HepG2 (cell line): ENCODE measurements around the gene HES2. TPM values are rescaled to one million over a fixed set of nuclear protein-coding genes. Genes with fewer than 3 reads are reported as not detected.
A peak's percentile ranks its signal among the peaks of the same experiment; 100 is the strongest.

Experiments used
- ATAC-seq: fragments of 200-7000 bp; cut with Tn5 transposase; 3 replicates; pipeline ENCODE4 v1.9.1; 2020; ENCODE audit warnings: mild to moderate bottlenecking, moderate library complexity
- BruUV-seq: library from RNA; stranded (reverse); fragments of 400-500 nt; replicated peaks from 2 replicates; lab custom pipeline; 2021; lab: Mats Ljungman, UMichigan
- CTCF ChIA-PET: fragments of 300-600 bp; formaldehyde crosslinking; extraction: SDS; loops from one replicate; lab custom pipeline; 2021; ENCODE audit warnings: low total read pairs, inconsistent platforms, low intra/inter-chr PET ratio; lab: Yijun Ruan, JAX
- POLR2A ChIA-PET: fragments of 350-600 bp; sonication (Branson Sonifier 250); formaldehyde crosslinking; loops from one replicate; lab custom pipeline; 2020; ENCODE audit warnings: antibody characterized with exemption, inconsistent platforms; lab: Yijun Ruan, JAX
- DNase-seq: peaks from one replicate; pipeline ENCODE4 v3.0.0-alpha.2; 2015; ENCODE audit warnings: low spot score
- FAIRE-seq: peaks from 3 replicates; lab custom pipeline; 2011; peaks lifted over from hg19 to GRCh38; lab: Jason Lieb, UNC
- H2AFZ ChIP-seq: one replicate; pipeline ENCODE4 v1.6.1; 2011; ENCODE audit warnings: low read length, inconsistent platforms
- H3K27ac ChIP-seq: fragments of 300-600 bp; 3 replicates; pipeline ENCODE4 v1.8.0; 2011; ENCODE audit warnings: mixed run types, mild to moderate bottlenecking, mixed read lengths, low read length, inconsistent platforms; ENCODE audit not compliant: insufficient read depth; ENCODE audit errors: extremely low read length
- H3K27me3 ChIP-seq, 2 experiments: fragments of 200-600 bp in 1 of 2; 2 replicates in 1 of 2; 3 replicates in 1 of 2; pipeline versions ENCODE4 v1.6.0 to v1.8.0; 2011; ENCODE audit warnings: low read length in 2 of 2, mild to moderate bottlenecking in 2 of 2, moderate library complexity in 2 of 2, inconsistent platforms in 1 of 2; ENCODE audit not compliant: insufficient read depth in 2 of 2, control insufficient read depth in 1 of 2
- H3K36me3 ChIP-seq, 2 experiments: fragments of 200-600 bp in 1 of 2; replicated peaks in 1 of 2; 2 replicates in 1 of 2; 3 replicates in 1 of 2; pipeline versions ENCODE4 v1.5.1 to v1.8.0; 2011; ENCODE audit warnings: low read length in 2 of 2, inconsistent platforms in 1 of 2; ENCODE audit not compliant: insufficient read depth in 2 of 2, control insufficient read depth in 1 of 2
- H3K4me1 ChIP-seq: 2 replicates; pipeline ENCODE4 v1.5.1; 2012; ENCODE audit warnings: low read length, inconsistent platforms; ENCODE audit not compliant: insufficient read depth
- H3K4me2 ChIP-seq: 2 replicates; pipeline ENCODE4 v1.6.0; 2011; ENCODE audit warnings: low read depth, low read length, inconsistent platforms
- H3K4me3 ChIP-seq, 3 experiments: fragments of 200-600 bp in 1 of 3; sonication (generic), shearing (Covaris generic) in 1 of 3; replicated peaks in 1 of 3; 2 replicates each; pipeline ENCODE4 v1.5.1; 2011 to 2016; ENCODE audit warnings: low read length in 3 of 3, inconsistent platforms in 2 of 3, low read depth in 2 of 3, mild to moderate bottlenecking in 2 of 3, control low read depth in 1 of 3, mixed read lengths in 1 of 3; ENCODE audit not compliant: insufficient read depth in 1 of 3
- H3K79me2 ChIP-seq: one replicate; pipeline ENCODE4 v1.6.1; 2011; ENCODE audit warnings: low read length, inconsistent platforms; ENCODE audit not compliant: insufficient read depth
- H3K9ac ChIP-seq: 2 replicates; pipeline ENCODE4 v1.6.0; 2011; ENCODE audit warnings: mild to moderate bottlenecking, low read depth, low read length, inconsistent platforms; ENCODE audit not compliant: insufficient read depth
- H3K9me3 ChIP-seq: 2 replicates; pipeline ENCODE4 v1.5.1; 2012; ENCODE audit warnings: mild to moderate bottlenecking, low read length
- H4K20me1 ChIP-seq: 2 replicates; pipeline ENCODE4 v1.6.0; 2011; ENCODE audit warnings: inconsistent platforms, mild to moderate bottlenecking, low read length, moderate library complexity; ENCODE audit not compliant: insufficient read depth
- AGO1 ChIP-seq: fragments of 200-400 bp; formaldehyde crosslinking; IDR thresholded peaks from 2 replicates; pipeline ENCODE4 v1.6.1; 2017; ENCODE audit warnings: mild to moderate bottlenecking, low read depth, low read length, moderate library complexity; ENCODE audit not compliant: poor library complexity, severe bottlenecking
- AKAP8 ChIP-seq: sonication (generic); formaldehyde crosslinking; IDR thresholded peaks from 2 replicates; pipeline ENCODE4 v1.5.1; 2020; ENCODE audit warnings: mild to moderate bottlenecking, missing genetic modification reagents
- FOXK2 ChIP-seq: fragments of 450-650 bp; IDR thresholded peaks from 2 replicates; pipeline ENCODE4 v1.6.1; 2016
- NFIB ChIP-seq: sonication (generic); formaldehyde crosslinking; IDR thresholded peaks from 2 replicates; pipeline ENCODE4 v1.9.0; 2021; ENCODE audit warnings: missing genetic modification reagents, mild to moderate bottlenecking, borderline replicate concordance
- SALL1 ChIP-seq: sonication (generic); formaldehyde crosslinking; IDR thresholded peaks from 2 replicates; pipeline ENCODE4 v1.8.0; 2022; ENCODE audit warnings: mild to moderate bottlenecking, missing genetic modification reagents
- SMYD3 ChIP-seq: sonication (generic); formaldehyde crosslinking; IDR thresholded peaks from 2 replicates; pipeline ENCODE4 v1.8.1; 2023; ENCODE audit warnings: mild to moderate bottlenecking, missing genetic modification reagents
- TARDBP ChIP-seq: sonication (generic); formaldehyde crosslinking; IDR thresholded peaks from 2 replicates; pipeline ENCODE4 v1.8.0; 2022; ENCODE audit warnings: mild to moderate bottlenecking, missing genetic modification reagents
- ZNF430 ChIP-seq: sonication (generic); formaldehyde crosslinking; IDR thresholded peaks from 2 replicates; pipeline ENCODE4 v1.9.0; 2021; ENCODE audit warnings: mild to moderate bottlenecking, missing genetic modification reagents
- ZNF605 ChIP-seq: sonication (generic); formaldehyde crosslinking; IDR thresholded peaks from 2 replicates; pipeline ENCODE4 v1.8.0; 2022; ENCODE audit warnings: mild to moderate bottlenecking, missing genetic modification reagents
- WGBS: methylation state at CpG from one replicate; pipeline ENCODE4 v1.1.6; 2017; ENCODE audit warnings: low lambda C conversion rate; 5-methylcytosine and 5-hydroxymethylcytosine counted together
- in situ Hi-C: cut with HindIII; loops from 2 replicates; pipeline ENCODE4 v1.10.0; 2017; ENCODE audit warnings: low pct_unique_long_range_greater_than_20kb; ENCODE audit not compliant: extremely low pct_ligation_motif_present
- intact Hi-C: fragments of 100-400 bp; cut with micrococcal nuclease; formaldehyde crosslinking; loops from one replicate; pipeline ENCODE4 v1.10.0; 2022; ENCODE audit not compliant: unreplicated experiment
- polyA plus RNA-seq, 8 experiments: library from polyadenylated mRNA; depleted of rRNA in 3 of 8; stranded (reverse) in 7 of 8; unstranded in 1 of 8; fragments of >200 nt; fragmentation: Illumina TruSeq in 4 of 8; extraction: Trizol in 4 of 8; gene quantifications; 2 replicates each; pipeline versions ENCODE4 v1.2.1 to v1.2.3, GENCODE V29; 2011 to 2016; ENCODE audit warnings: low read depth in 4 of 8, missing spikeins in 1 of 8, mixed read lengths in 1 of 8; ENCODE audit not compliant: insufficient read depth in 1 of 8
- total RNA-seq, 5 experiments: library from RNA; depleted of rRNA; stranded (reverse); fragments of >200 nt; fragmentation: Illumina TruSeq; extraction: Trizol; gene quantifications; 2 replicates each; pipeline ENCODE4 v1.2.3, GENCODE V29; 2016; ENCODE audit warnings: low read depth in 1 of 5
- TF ChIP-seq, protein P1 (sequence below): conservative IDR thresholded peaks from 2 replicates; pipeline ENCODE4 v1.6.1; 2018; ENCODE audit warnings: missing genetic modification reagents
- TF ChIP-seq, protein P2 (sequence below): IDR thresholded peaks from 2 replicates; pipeline ENCODE4 v1.6.1; 2016; ENCODE audit warnings: mild to moderate bottlenecking

Gene HES2
- total and polyA plus RNA-seq, 2 of the 13 experiments (the other 11 are each of a cell fraction or from before 2014, with no cell fraction given) = 0.11 to 0.17 TPM

DNA sequence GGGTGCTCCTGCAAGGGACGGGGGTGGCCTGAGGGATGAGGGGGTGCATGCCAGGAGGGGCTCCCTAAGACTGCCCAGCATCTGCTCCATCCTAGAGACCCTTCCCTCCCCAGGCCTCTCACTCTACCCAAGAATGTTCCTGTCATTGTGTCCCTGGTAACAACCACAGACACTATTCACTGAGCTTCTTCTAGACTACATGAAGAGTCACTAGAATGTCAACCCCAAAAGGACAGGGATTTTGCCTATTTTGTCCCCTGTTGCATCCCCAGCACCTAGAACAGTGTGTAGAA lies 43.3 kb upstream of the HES2 start:
- DNase-seq = no peak
- intact Hi-C loops (no loop called here), in situ Hi-C loops (no loop called here)
- Histone ChIP-seq H3K36me3 (peaks cover 2 to 6% of the 10 kb centered on the region in 2 experiments; a peak in 2 of 5 replicates), H3K9me3 (no peaks in the 10 kb centered on the region), H3K27me3 (no peaks in the 10 kb centered on the region), H3K4me1 (peaks cover 21% of the 10 kb centered on the region), H3K27ac (no peak overlapping the region), H3K4me3 (no peak overlapping the region), H3K79me2 (no peaks in the 10 kb centered on the region), H3K9ac (no peak overlapping the region), H3K4me2 (no peak overlapping the region), H4K20me1 (peaks cover 4% of the 10 kb centered on the region; the same call in 1 of the 2 replicates), H2AFZ (no peak overlapping the region)
- no peak for ATAC-seq
- FAIRE-seq = no peak
- TF ChIP-seq NFIB (CRISPR knock-in tag) (0 out of 2 replicates have a peak, but pooled peaks have one; percentile 48), TARDBP (0 out of 2 replicates have a peak, but pooled peaks have one; percentile 15), ZNF430 (CRISPR knock-in tag) (peak; percentile 67; the same call in 1 of the 2 replicates), AKAP8 (CRISPR knock-in tag) (0 out of 2 replicates have a peak, but pooled peaks have one; percentile 25), AGO1 (peak; percentile 1), FOXK2 (no peak), SALL1 (CRISPR knock-in tag) (peak; percentile 3; the same call in 1 of the 2 replicates), SMYD3 (0 out of 2 replicates have a peak, but pooled peaks have one; percentile 5), ZNF605 (CRISPR knock-in tag) (peak; percentile 76; the same call in 1 of the 2 replicates)
- TF ChIP-seq, protein P1, sequence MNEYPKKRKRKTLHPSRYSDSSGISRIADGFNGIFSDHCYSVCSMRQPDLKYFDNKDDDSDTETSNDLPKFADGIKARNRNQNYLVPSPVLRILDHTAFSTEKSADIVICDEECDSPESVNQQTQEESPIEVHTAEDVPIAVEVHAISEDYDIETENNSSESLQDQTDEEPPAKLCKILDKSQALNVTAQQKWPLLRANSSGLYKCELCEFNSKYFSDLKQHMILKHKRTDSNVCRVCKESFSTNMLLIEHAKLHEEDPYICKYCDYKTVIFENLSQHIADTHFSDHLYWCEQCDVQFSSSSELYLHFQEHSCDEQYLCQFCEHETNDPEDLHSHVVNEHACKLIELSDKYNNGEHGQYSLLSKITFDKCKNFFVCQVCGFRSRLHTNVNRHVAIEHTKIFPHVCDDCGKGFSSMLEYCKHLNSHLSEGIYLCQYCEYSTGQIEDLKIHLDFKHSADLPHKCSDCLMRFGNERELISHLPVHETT (CRISPR knock-in tag) = no peak
- TF ChIP-seq, protein P2, sequence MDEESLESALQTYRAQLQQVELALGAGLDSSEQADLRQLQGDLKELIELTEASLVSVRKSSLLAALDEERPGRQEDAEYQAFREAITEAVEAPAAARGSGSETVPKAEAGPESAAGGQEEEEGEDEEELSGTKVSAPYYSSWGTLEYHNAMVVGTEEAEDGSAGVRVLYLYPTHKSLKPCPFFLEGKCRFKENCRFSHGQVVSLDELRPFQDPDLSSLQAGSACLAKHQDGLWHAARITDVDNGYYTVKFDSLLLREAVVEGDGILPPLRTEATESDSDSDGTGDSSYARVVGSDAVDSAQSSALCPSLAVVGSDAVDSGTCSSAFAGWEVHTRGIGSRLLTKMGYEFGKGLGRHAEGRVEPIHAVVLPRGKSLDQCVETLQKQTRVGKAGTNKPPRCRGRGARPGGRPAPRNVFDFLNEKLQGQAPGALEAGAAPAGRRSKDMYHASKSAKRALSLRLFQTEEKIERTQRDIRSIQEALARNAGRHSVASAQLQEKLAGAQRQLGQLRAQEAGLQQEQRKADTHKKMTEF = no peak
- CTCF ChIA-PET = no interaction called here
- 88% methylated on average over 1 of the region's 1 CpG for WGBS
- BruUV-seq = no TSS peak
- POLR2A ChIA-PET = interaction anchor here (1.1 to 2.3 kb wide), 2 partner anchors 9 to 12 kb away, joined by 3 to 10 read pairs; no protein-coding TSS in a partner anchor
